Midbrain (tissue), 1 donor: Measurements from ENCODE around the gene ZBTB17.
A peak's percentile ranks its signal among the peaks of the same experiment; 100 is the strongest.

Experiments
- DNase-seq: peaks from one replicate; lab custom pipeline; 2025; lab: John Stamatoyannopoulos, UW

Gene ZBTB17

GRCh38 chr1:15960808-15961207, 15.1 kb downstream of the ZBTB17 start:
- DNase-seq = no peak

GRCh38 chr1:15959827-15960446, 16.0 kb downstream of the ZBTB17 start:
- no peak for DNase-seq

DNA sequence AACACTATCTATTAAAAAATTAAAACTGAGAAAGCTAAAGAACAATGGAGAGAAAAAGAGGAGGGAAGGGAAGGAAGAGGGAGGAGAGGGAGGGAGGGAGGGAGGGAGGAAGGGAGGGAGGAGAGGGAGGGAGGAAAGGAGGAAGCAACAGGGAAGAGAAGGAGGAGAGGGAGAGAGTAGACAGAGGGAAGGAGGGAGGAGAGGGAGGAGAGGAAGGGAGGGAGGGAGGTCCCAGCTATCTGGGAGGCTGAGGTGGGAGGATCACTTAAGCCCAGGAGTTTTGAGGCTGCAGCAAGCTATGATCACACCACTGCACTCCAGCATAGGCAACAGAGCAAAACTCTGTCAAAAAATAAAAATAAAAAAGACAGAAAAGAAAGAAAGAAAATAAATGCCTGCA, 16.5 kb downstream of the ZBTB17 start:
- DNase-seq = no peak

- DNase-seq = no peak
Observed at GRCh38 chr1:15958793-15959192, 17.1 kb downstream of the ZBTB17 start.

- no peak for DNase-seq
Observed at GRCh38 chr1:15958111-15958510, 17.8 kb downstream of the ZBTB17 start.

GRCh38 chr1:15957221-15958095, 18.4 kb downstream of the ZBTB17 start:
- DNase-seq = no peak

GRCh38 chr1:15956150-15956549, 19.8 kb downstream of the ZBTB17 start:
- DNase-seq = no peak

DNA sequence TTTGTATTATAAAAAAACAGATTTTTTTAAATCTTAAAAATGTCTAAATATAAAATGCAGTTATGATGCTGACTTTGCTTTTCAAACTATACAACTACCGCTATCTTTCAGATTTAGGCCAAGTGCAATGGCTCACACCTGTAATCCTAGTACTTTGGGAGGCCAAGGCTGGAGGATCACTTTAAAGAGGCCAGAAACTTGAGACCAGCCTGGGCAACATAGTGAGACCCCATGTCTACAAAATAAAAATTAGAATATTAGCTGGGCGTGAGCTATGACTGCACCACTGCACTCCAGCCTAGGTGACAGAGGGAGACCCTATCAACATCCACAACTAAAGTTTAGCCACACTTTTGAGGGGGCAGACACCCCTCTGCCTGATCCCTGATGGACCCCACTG, 20.3 kb downstream of the ZBTB17 start:
- DNase-seq = no peak

DNA sequence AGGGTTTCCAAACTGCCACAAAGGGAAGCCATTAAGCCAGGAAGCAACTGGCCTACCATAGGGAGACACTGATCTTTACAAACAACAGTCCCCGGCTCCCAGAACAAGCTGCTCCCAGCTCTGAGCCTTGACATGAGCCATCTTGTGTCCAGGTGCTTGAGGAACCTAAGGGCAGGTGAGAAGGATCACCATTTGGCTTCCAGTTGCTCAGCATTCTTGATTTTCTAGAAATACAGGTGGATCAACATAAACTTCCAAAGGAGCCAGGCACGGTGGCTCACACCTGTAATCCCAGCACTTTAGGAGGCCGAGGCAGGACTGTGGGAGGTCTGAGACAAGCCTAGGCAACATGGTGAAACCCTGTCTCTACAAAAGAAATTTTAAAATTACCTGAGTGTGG, 21.6 kb downstream of the ZBTB17 start:
- no peak for DNase-seq

GRCh38 chr1:15953791-15954241, 22.1 kb downstream of the ZBTB17 start:
- DNase-seq = no peak

- no peak for DNase-seq
Observed at GRCh38 chr1:15953294-15953771, 22.6 kb downstream of the ZBTB17 start.

GRCh38 chr1:15952317-15953258, 23.3 kb downstream of the ZBTB17 start:
- DNase-seq = no peak

- DNase-seq = no peak
Observed at GRCh38 chr1:15951341-15952153, 24.4 kb downstream of the ZBTB17 start.

DNA sequence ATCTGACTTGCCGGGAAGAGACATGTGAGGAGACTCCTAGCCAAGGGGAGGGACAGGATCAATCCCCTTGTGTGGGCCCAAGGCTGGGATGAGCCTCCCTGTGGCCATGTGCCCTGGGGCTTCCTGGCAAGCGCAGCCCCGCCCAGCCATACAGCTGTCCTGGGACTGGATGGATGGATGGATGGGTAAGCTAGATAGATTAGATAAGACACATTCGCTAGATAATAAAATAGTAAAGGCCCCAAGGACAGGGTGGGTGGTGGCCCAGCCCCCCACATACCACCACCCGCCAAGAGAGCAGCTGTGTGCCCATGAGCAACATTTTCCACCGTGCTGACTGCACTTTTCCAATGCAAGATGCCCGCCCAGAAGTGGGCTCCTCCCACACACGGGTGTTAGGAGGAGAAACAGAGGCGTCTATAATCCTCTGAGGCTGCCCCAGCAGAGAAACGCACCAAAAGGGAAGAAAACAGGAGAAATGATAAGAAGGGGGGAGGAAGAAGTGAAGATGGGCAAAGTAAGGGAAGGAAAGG, 25.1 kb downstream of the ZBTB17 start:
- DNase-seq = no peak

DNA sequence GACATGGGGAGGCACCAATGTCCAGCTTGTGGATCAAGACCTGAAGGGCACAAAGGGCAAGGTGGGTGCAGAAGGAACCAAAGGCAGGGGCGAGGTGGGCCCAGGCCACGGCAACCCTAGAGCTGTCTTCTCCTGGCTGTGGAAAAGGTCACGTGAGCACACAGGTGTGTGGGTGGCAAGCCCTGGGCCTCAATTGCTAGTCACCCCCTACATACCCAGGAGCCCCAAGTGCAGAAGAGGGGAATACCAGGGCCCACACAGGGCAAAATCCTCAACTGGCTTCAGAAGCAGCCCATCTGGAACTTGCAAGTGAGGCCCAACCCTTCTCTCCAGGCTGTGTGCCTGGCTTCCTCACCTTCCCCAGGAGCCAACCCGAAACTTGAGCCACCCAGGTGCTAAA, 25.6 kb downstream of the ZBTB17 start:
- no peak for DNase-seq

DNA sequence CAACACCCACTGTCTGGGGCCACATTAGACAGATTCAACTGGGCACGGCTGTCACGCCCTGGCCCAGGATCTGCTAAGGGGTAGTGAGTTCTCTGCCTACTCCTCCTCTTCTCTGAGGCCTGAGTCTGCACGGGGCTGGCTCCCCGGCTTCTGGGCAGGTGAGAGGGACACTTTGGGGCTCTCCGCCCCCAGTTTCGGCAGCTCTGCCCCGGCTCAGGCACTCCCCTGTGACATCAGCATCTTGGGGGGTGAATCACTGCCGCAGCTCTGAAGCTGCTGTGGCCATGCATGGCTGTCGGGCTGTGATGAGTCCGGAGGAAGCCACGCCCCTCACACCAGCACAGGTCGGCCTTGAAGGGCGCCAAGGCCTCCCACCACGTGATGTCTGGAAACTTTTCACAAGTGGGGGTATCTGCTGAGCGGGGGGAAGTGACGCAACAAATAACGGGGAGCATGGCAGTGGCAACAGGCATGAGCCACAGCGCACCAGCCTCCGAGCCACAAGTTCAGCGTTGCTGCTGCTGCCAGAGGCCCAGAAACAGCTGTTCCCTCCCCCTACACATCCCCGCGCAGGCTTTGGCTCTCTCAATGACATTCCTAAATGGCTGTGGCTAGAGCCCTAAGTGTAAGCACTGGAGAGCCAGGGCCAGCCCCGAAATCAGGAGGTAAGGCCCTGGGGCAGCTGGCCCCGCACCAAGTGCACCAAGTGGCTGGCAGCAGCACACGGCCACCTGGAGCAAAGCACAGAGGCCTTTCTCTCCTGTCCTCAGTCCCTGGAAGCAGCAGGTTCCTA, 26.3 kb downstream of the ZBTB17 start:
- DNase-seq = peak; percentile 54

- no peak for DNase-seq
Observed at GRCh38 chr1:15948595-15949452, 27.1 kb downstream of the ZBTB17 start.

DNA sequence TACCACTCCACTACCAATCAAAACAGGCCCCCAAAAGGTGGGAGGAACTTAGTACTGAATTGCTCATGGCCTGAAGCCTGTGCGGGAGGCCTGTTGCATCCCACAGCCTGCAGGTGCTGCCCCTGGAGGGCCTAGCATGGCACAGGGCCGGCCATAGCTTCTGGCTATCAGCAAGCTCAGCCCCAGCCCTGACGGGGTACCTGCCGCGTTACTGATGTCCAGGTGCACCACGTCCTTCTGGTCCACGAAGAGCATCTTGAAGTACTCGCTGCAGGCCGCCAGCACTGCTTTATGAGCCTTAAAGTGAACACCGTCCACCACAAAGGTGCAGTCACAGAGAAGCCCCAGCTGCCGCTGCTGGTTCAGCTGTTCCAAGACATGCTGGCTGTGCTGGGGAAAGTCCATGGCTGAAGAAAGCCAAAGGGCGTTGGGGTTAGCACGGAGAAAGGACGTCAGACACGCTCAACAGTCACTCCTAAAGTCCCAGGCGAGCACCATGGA, 27.8 kb downstream of the ZBTB17 start:
- no peak for DNase-seq
